ENCODE data around the gene KCNQ1. TPM values are rescaled to one million over a fixed set of nuclear protein-coding genes. Genes with fewer than 3 reads are reported as not detected.

The KCNQ1 gene
- total RNA-seq, 1 donor from 2014 or later = 2.7 TPM

- Histone ChIP-seq H3K9me3 (no peaks in the 10 kb centered on the region), H3K27me3 (no peaks in the 10 kb centered on the region), H3K4me3 (no peak overlapping the region), H3K4me1 (peaks cover 38% of the 10 kb centered on the region), H3K27ac (no peak overlapping the region), H3K36me3 (no peaks in the 10 kb centered on the region)
- DNase-seq (ENCODE audit: extremely low spot score in 2 of 2) = no peak
- intact Hi-C loops (cut with DNase I) = loop anchor here (10.0 kb wide), 2 partner anchors 469 to 589 kb away; partner anchors contain the start of genes C11orf21 and TSPAN32
- TF ChIP-seq POLR2AphosphoS5 (IDR thresholded peaks at IDR 0.05; ENCODE audit: insufficient read depth in 1 of 2, low read depth in 1 of 2) (no peak), CTCF (IDR thresholded peaks at IDR 0.05) (no peak), POLR2A (IDR thresholded peaks at IDR 0.05) (no peak)
These were observed 449.1 kb downstream of the KCNQ1 start for GRCh38 chr11:2893935-2894334.

- H3K27me3 ChIP-seq = no peaks in the 10 kb centered on the region
- TF ChIP-seq CTCF (IDR thresholded peaks at IDR 0.05) = no peak
- TF ChIP-seq POLR2AphosphoS5 (IDR thresholded peaks at IDR 0.05; ENCODE audit: insufficient read depth in 1 of 2, low read depth in 1 of 2) = no peak
- TF ChIP-seq POLR2A (IDR thresholded peaks at IDR 0.05) = no peak
- no peaks in the 10 kb centered on the region for H3K36me3 ChIP-seq
- no peak overlapping the region for H3K4me3 ChIP-seq
- H3K4me1 ChIP-seq = peaks cover 38% of the 10 kb centered on the region
- intact Hi-C loops (cut with DNase I) = loop anchor here (10.0 kb wide), 2 partner anchors 471 to 591 kb away; partner anchors contain the start of genes C11orf21 and TSPAN32
- no peak overlapping the region for H3K27ac ChIP-seq
- DNase-seq (ENCODE audit: extremely low spot score in 2 of 2) = no peak
- H3K9me3 ChIP-seq = no peaks in the 10 kb centered on the region
These were observed 451.2 kb downstream of the KCNQ1 start for GRCh38 chr11:2896047-2896446.

- intact Hi-C loops (cut with DNase I) = loop anchor here (10.0 kb wide), 2 partner anchors 472 to 592 kb away; partner anchors contain the start of genes C11orf21 and TSPAN32
- DNase-seq (ENCODE audit: extremely low spot score in 2 of 2) = no peak
- no peak overlapping the region for H3K27ac ChIP-seq
- H3K4me3 ChIP-seq = no peak overlapping the region
- H3K27me3 ChIP-seq = no peaks in the 10 kb centered on the region
- H3K9me3 ChIP-seq = no peaks in the 10 kb centered on the region
- no peaks in the 10 kb centered on the region for H3K36me3 ChIP-seq
- no peak for TF ChIP-seq CTCF (IDR thresholded peaks at IDR 0.05)
- peaks cover 36% of the 10 kb centered on the region for H3K4me1 ChIP-seq
These were observed 452.2 kb downstream of the KCNQ1 start for GRCh38 chr11:2897048-2897447.

- no peak for DNase-seq (ENCODE audit: extremely low spot score in 2 of 2)
- H3K9me3 ChIP-seq = no peaks in the 10 kb centered on the region
- H3K4me1 ChIP-seq = peaks cover 38% of the 10 kb centered on the region
- no peaks in the 10 kb centered on the region for H3K27me3 ChIP-seq
- no peak overlapping the region for H3K4me3 ChIP-seq
- H3K36me3 ChIP-seq = no peaks in the 10 kb centered on the region
- peak overlapping the region; percentile 82 for H3K27ac ChIP-seq
- TF ChIP-seq POLR2A (IDR thresholded peaks at IDR 0.05) = no peak
- peak; percentile 66 to 81 for TF ChIP-seq POLR2AphosphoS5 (IDR thresholded peaks at IDR 0.05; ENCODE audit: insufficient read depth in 1 of 2, low read depth in 1 of 2)
- intact Hi-C loops (cut with DNase I) = loop anchor here (10.0 kb wide), 2 partner anchors 474 to 594 kb away; partner anchors contain the start of genes C11orf21 and TSPAN32
These were observed 453.7 kb downstream of the KCNQ1 start for GRCh38 chr11:2898366-2899079.

Small RNA genes lying within 50 kb of the gene (small RNA-seq; reads per million reads assigned to genes)
- gene AC013791.1 (not detected), gene COX6CP18 (not detected), gene RF01947 (not detected), gene RF01948 (not detected), gene RF01950 (not detected)

Other genes with a start within 250 kb of the KCNQ1 start
- gene ASCL2, start 174.4 kb upstream of the KCNQ1 start, total RNA-seq = 3.7 TPM
- gene C11orf21, start 143.1 kb upstream of the KCNQ1 start, total RNA-seq = 8.1 TPM
- 3.7 TPM for gene TSPAN32, start 143.0 kb upstream of the KCNQ1 start, total RNA-seq
- 526 TPM for gene CD81, start 67.7 kb upstream of the KCNQ1 start, total RNA-seq
- gene TSSC4, start 44.3 kb upstream of the KCNQ1 start, total RNA-seq = 37.6 TPM
- gene TRPM5, start 494 bp upstream of the KCNQ1 start, total RNA-seq = not detected